GM21526 (cell line): ENCODE measurements around the gene NFATC1.

Source experiments
- ATAC-seq: cut with Tn5 transposase; IDR thresholded peaks from one replicate; pipeline ENCODE4 v1.9.1; 2021; ENCODE audit warnings: moderate library complexity; ENCODE audit not compliant: unreplicated experiment, low FRiP score

Gene NFATC1

GRCh38 chr18:79542876-79543750 lies 147.4 kb downstream of the NFATC1 start:
- ATAC-seq: no peak

- no peak for ATAC-seq
These were observed 148.2 kb downstream of the NFATC1 start for GRCh38 chr18:79543861-79544385.

DNA sequence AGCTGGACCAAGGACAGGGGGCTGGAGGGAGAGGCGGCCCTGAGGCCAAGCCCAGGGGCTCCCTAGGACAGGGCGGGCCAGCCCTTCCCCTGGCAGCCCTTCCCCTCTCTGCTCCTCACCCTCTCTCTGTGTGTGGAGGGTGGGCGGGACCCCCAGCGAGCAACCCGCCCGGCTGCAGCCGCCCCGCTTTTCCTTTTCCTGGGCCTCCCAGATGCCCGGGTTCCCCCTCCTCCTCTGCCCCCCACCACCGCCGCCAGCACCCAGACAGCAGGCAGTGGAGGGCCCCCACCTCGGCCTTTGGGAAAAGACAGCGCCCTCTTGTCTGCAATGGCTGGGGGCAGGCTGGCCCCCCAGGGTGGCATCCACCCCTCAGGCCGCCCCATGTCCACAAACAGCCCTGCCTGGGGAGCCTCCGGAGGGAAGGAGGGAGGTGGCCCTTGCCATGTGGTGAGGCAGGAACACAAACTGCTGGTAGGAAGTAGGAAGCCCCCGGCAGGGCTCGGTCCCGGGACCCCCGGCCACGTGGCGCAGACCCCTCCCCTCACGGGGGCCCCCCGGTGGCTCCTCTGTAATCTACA lies 148.7 kb downstream of the NFATC1 start:
- no peak for ATAC-seq

DNA sequence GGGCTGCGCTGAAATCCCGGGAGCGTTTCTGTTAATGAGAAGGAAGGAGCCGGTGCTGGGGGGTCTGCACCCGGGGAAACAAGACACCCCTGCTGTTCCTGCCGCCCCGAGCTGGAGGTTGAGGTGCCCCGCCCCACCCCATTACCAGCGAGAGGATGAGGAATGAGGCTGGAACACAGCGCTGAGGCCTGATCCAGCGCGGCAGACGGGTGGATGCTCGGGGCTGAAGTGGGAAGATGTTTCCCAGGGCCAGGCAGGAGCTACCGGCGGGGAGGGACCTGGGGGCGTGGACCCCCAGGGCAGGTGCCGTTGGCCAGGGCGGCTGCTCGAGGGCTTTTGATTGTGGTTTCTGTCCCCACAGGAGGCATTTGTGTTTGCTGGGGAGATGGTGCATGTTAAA lies 149.5 kb downstream of the NFATC1 start:
- ATAC-seq: no peak

DNA sequence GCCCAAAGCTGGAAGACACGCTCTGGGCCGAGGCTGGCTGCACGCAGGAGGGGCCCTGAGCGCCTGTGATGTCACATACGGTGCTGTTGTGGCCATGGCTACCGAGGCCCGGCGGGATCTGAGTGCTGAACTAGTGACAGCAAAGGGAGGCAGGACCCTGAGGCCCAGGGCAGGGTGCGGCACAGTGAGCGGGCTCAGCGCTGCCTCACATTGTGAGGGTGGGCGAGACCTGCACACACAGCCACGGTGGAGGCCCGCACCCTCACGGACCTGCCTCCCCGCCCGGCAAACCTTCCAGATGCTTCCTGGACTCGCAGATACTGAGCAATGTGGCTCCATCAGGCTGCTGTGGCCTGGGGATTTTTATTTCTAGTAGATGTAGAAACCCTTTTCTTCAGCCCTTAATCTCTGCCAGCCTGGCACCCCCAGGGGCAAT lies 150.0 kb downstream of the NFATC1 start:
- no peak for ATAC-seq

DNA sequence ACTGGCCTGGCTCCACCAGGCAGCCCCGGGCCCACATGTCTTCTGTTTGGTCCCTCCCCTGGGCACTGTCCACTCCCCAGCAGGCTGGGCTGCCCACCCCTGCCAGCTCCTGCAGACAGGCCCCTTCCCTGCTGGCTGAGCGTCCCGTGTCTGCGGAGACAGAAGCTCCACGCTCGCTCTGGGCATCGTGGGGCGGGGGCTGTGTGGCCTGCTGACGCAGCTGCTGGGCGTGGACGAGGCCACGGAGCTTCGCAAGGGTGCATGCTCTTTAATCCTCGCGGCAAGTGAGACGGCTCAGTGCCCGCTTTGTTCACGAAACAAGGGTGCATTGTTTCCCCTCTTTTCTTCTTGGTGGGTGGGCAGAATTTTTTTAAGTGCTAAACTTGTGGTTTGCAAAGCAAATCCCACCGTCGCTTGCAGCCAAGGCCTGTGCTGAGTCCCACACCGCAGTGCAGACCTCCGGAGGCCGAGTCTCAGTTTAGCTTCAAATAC lies 151.1 kb downstream of the NFATC1 start:
- ATAC-seq: no peak

DNA sequence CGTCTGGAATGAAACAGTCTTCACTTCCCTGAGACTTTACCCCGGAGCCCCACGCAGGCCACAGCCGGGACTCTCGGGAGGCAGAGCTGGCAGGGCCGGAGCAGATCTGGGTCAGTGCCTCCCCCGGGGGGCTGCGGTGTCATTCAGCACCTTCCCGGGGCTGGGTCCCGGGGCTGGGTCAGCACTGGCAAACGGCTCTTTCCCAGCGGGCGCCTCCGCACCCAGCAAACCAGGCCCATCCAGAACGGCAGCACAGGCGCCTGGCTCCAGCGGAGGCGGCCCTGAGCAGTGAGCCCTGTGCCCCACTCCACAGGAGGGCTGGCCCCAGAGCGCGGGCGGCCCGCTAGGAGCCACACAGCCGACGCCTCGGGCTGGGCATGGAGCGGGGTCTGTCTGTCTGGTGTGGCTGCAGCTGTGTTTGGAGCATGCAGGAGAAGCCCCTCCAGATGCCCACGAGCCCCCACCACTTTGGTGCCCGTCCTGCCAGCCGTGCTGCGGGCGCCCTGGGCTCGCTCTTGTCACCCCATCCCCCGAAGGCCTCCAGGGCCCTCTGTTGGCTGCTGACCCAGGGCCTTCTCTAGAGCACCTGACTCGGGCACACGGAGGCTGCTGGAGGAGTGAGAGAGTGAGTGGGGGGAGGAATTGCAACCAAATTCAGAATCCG lies 151.8 kb downstream of the NFATC1 start:
- ATAC-seq: no peak

DNA sequence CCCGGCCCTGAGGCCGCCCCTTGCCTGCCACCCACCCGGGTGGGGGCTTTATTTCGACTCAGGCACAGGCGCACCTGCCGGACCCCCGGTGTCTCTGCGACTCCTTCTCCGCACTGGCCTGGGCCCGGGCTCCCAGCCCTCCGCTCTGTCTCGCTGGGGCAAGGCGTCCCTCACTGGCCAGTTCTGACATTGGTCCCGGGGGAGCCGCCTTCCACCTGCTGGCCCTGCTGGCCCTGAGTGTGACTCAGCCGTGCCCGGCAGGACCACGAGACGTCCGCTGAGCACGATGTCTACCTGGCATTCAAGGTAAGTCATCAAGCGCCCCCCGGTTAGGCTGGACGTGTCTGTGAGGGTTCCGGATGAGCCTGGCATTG lies 152.3 kb downstream of the NFATC1 start:
- ATAC-seq: no peak

- no peak for ATAC-seq
These were observed 152.9 kb downstream of the NFATC1 start for GRCh38 chr18:79548621-79548985.

- no peak for ATAC-seq
These were observed 153.4 kb downstream of the NFATC1 start for GRCh38 chr18:79548986-79549637.

GRCh38 chr18:79549638-79550000 lies 153.9 kb downstream of the NFATC1 start:
- ATAC-seq: no peak

DNA sequence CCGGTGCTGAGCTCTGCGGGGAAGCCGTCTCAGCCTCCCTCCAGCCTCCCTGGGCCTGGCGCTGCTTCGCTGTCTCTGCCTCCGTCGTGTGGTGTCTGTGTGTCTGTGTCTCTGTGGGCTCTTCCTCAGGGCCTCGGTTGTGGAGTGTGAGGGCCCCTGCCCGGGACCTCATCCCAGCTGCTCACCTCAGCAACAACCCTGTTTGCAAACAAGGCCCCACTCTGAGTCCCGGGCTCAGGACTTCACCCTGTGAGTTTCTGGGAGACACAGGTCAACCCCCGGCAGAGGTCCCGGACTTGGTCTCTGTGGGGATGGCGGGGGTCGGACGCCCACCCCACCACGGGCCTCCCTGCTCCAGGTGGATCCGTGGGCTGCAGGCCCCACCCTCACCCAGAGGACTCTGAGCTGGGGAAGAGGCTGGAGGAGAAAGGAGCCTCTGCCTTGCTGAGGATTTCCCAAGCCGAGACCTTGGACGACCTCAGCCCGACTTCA lies 156.5 kb downstream of the NFATC1 start:
- no peak for ATAC-seq

DNA sequence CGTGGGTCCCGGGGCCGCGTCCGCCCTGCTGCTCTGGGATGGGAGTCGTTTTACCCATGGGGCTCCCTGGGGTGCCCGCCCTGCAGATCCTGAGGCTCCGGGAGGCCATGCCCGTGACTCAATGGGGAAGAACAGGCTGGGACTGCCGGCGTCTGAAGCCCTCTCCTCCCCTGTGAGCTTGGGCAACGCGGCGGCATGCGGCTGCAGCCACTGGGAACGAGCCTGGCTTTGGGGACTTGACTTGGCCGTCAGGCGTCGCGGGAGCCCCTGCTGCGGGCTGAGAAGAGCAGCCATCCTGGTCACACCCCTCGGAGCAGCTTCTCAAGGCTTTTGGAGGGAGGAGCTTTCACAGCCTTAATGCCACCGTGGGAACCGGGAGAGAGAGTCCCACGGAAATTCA lies 157.0 kb downstream of the NFATC1 start:
- no peak for ATAC-seq

- ATAC-seq: no peak
These were observed 157.4 kb downstream of the NFATC1 start for GRCh38 chr18:79553154-79553553.

DNA sequence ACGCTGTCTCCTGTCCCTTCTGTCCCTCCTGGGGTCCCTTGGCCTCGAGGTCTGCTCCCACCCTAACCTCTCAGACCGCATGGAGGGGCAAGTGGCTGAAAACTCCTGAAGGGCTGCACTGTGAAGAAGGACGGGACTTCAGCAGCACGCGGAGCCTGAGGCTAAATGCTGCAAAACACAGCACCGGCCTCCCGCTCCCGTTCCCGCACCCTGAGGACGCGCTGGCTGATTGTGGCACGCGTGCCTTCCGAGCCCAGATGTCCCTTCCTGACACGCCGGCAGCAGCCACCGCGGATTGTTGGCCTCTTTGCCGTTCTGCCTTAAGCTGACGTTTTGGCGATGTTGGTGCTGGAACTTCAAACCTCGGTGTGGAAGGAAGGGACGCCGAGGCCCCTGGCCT lies 158.0 kb downstream of the NFATC1 start:
- no peak for ATAC-seq

DNA sequence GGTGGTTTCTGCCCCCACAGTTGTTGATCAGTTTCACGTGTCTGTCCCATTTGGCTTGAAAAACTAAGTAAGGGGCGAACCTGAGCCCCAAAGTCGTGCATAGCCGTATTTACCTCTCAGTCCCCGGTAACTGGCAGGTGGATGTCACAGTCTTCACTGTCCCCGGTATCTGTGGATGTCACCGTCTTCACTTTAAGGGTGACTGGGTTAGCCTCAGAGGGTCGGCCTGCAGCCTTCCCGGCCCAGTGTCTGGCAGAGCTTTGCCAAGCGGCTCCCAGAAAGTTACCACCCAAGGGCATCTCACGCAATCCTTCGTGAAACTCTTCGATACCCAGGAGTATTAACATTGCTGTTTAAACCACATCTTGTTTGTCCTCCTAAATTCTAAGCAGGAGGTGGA lies 158.6 kb downstream of the NFATC1 start:
- no peak for ATAC-seq

DNA sequence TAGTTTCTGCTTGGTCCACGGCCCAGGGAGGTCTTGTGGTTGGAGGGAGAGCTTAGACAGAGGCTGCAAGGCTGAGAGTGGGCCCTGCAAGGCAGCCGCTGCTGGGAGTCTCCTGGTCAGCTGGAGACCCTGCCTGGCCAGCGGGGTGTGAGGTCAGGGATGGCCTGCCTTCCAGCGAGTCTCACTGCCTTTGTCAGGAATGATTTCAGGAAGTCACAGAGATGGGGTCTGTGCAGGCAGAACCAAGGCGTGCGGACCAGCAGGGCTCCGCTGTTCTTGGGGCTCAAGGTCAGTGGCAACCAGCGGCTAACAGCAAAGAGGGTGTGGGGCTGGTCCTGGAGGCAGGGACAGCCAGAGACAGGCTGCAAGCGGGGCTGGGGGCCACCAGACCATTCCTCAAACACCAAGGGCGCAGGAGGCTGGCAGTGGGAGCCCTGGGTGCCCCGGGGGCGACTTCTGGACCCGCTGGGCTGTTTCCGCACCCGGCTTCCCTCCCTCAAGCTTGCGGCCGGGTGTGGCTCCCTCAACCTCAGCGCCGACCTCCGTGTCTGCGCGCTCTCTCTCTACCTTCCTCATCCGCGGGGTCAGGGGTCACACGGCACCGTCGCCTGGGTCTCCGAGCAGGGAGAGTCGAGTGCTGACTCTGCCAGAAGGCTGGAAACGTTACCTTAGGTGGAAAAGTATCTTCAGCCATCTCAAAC lies 159.4 kb downstream of the NFATC1 start:
- ATAC-seq: no peak

DNA sequence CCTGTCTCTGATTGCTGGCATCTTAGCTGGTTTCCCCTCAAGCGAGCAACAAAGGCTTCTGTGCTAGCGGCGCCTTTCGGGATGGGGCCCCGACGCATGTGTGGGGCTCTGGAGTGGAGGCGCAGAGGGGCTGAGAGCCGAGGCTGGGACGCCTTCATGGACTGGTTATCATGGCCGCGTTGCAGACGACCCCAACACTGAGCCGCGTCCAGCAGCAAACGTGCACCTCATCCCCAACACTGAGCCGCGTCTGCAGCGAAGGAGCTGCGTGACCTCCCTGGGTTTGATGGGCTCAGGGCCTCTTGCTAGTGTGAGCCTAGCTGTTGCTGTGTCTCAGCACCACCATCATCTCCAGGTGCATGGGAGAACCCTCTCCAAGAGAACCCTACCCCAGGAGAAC lies 160.2 kb downstream of the NFATC1 start:
- no peak for ATAC-seq

DNA sequence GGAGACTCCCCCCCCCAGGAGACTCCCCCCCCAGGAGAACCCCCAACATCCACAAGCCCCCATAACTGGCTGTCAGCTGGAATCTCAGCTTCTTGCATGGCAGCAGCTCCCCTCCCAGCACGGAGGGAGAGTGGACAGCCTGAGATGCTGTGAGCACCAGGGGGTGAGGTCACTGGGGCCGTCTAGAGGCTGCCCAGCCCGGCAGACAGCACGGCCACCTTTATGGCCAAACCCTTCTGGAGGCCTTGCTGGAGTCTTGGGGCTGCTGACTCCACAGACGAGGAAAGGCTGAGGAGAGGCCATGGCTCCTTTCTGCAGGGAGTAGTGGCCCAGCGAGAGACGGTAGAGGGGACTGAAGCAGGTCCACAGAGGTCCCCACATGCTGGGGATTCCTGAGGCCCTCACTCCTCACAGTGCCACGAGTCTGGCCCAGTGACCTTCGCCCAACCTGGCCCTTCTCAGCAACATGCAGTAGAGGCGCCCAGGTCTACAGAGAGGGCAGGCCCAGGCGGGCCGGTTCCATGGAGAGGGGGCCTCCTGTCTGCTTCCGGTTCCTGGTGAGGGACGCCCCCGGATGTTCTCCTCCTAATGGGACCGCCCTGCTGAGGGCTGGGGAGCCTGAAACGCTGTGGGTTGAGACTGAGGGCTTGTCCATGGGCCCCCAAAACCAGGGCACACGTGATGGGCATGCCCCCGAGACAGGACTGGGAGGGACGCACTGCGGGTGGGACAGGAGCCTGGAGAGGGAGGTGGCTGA lies 161.3 kb downstream of the NFATC1 start:
- no peak for ATAC-seq
